HFFc6 (cell line): ENCODE results near the gene CAPN12. TPM values are rescaled to one million over a fixed set of nuclear protein-coding genes. Genes with fewer than 3 reads are reported as not detected.
A peak's percentile ranks its signal among the peaks of the same experiment; 100 is the strongest.

Source experiments
- DNase-seq: peaks from one replicate; pipeline ENCODE4 v3.0.0-alpha.2; 2018
- H3K27ac Mint-ChIP-seq: 2 replicates; pipeline ENCODE4 v1.8.0; 2020; ENCODE audit warnings: mild to moderate bottlenecking, mixed read lengths
- H3K27me3 Mint-ChIP-seq: 2 replicates; pipeline ENCODE4 v1.8.0; 2021; ENCODE audit warnings: mild to moderate bottlenecking, moderate library complexity, mixed read lengths; ENCODE audit not compliant: insufficient read depth
- H3K36me3 Mint-ChIP-seq: 2 replicates; pipeline ENCODE4 v1.8.0; 2021; ENCODE audit warnings: low read depth, mixed read lengths
- H3K4me1 Mint-ChIP-seq: 2 replicates; pipeline ENCODE4 v1.8.0; 2020; ENCODE audit warnings: low read depth, mixed read lengths
- H3K4me3 Mint-ChIP-seq: 2 replicates; pipeline ENCODE4 v1.8.0; 2020; ENCODE audit warnings: mild to moderate bottlenecking, moderate library complexity, mixed read lengths
- H3K9me3 Mint-ChIP-seq: 2 replicates; pipeline ENCODE4 v1.8.0; 2020; ENCODE audit warnings: mild to moderate bottlenecking, mixed read lengths
- total RNA-seq, 6 experiments: library from RNA; stranded (reverse); fragmentation: NEBNext Ultra II Directional; extraction: Animal tissue kit (Norgen Biotek cat#: 25700); gene quantifications; 2 replicates in 1 of 6; 3 replicates in 5 of 6; pipeline ENCODE4 v1.2.3, GENCODE V29; 2021
- TF ChIP-seq, protein P1 (sequence below): fragments of 200-600 bp; sonication (generic); IDR thresholded peaks from 2 replicates; pipeline ENCODE4 v1.5.0; 2021; ENCODE audit warnings: antibody characterized with exemption, mild to moderate bottlenecking

CAPN12 gene
- total RNA-seq, 6 experiments from 2014 or later, result 0.09 to 0.45 (median 0.19) TPM

DNA sequence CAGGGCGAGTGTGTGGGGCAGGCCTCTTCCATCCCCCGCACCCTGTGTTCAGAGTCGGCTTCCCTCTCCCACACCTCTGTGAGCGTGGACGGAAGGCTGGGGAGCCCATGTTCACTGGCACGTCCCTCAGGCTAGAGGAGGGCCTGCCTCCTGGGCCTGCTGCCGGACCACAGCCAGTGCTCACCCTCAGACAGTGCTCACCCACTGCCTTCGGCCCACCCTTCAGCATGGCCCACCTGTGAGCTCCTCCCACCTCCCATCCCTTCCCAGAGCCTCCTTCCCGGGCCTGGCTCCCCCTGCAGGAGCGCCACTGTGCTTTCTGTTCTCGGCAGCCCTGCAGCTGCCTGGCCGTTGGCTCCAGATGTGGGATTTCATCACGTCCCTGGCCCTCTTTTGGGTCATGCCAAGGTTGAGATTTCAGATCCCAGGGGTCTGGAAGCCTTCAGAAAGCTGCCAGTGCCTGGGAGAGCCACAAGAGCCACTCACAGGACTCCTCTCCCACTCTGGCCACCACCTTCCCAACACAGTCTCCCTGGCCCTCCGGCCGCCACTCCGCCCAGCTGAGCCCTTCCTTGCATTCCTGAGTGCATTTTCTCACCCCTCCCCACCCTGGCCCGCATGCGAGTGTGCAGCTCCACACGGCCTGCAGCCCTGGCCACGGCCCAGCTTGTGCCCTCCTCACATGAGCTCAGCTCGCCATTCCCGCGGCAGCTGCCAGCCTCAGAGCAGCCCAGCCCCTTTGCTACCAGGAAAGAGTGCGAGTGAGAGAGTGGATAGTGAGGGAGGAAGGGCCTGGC lies 25.3 kb downstream of the CAPN12 start:
- peak; percentile 32 for DNase-seq
- Mint-ChIP-seq H3K27ac (peak overlapping the region; percentile 45), H3K36me3 (peaks cover 16% of the 10 kb centered on the region), H3K27me3 (peaks cover 35% of the 10 kb centered on the region), H3K4me3 (no peak overlapping the region; the same call in 1 of the 2 replicates), H3K9me3 (peaks cover 6% of the 10 kb centered on the region; the same call in 1 of the 2 replicates), H3K4me1 (0 out of 2 replicates have a peak, but pooled peaks cover 11% of the 10 kb centered on the region)
- TF ChIP-seq, protein P1, sequence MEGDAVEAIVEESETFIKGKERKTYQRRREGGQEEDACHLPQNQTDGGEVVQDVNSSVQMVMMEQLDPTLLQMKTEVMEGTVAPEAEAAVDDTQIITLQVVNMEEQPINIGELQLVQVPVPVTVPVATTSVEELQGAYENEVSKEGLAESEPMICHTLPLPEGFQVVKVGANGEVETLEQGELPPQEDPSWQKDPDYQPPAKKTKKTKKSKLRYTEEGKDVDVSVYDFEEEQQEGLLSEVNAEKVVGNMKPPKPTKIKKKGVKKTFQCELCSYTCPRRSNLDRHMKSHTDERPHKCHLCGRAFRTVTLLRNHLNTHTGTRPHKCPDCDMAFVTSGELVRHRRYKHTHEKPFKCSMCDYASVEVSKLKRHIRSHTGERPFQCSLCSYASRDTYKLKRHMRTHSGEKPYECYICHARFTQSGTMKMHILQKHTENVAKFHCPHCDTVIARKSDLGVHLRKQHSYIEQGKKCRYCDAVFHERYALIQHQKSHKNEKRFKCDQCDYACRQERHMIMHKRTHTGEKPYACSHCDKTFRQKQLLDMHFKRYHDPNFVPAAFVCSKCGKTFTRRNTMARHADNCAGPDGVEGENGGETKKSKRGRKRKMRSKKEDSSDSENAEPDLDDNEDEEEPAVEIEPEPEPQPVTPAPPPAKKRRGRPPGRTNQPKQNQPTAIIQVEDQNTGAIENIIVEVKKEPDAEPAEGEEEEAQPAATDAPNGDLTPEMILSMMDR, result peak; percentile 55; the same call in 1 of the 2 replicates

GRCh38 chr19:38717855-38718254 lies 26.4 kb downstream of the CAPN12 start:
- H3K36me3 Mint-ChIP-seq, result peaks cover 22% of the 10 kb centered on the region

GRCh38 chr19:38717051-38717450 lies 27.2 kb downstream of the CAPN12 start:
- H3K27ac Mint-ChIP-seq, result no peak overlapping the region
- TF ChIP-seq, protein P1, result no peak
- H3K36me3 Mint-ChIP-seq, result peaks cover 23% of the 10 kb centered on the region
- peaks cover 6% of the 10 kb centered on the region; the same call in 1 of the 2 replicates for H3K9me3 Mint-ChIP-seq
- H3K4me3 Mint-ChIP-seq, result no peak overlapping the region
- DNase-seq, result no peak
- H3K4me1 Mint-ChIP-seq, result peaks cover 19% of the 10 kb centered on the region
- H3K27me3 Mint-ChIP-seq, result peaks cover 34% of the 10 kb centered on the region

More at GRCh38 chr19:38717855-38718254, 26.4 kb downstream of the CAPN12 start:
- H3K4me3 Mint-ChIP-seq, result no peak overlapping the region; the same call in 1 of the 2 replicates
- peaks cover 6% of the 10 kb centered on the region; the same call in 1 of the 2 replicates for H3K9me3 Mint-ChIP-seq
- no peak for DNase-seq
- H3K27ac Mint-ChIP-seq, result 0 out of 2 replicates have a peak overlapping the region, but pooled peaks have one; percentile 45
- H3K27me3 Mint-ChIP-seq, result peaks cover 40% of the 10 kb centered on the region
- H3K4me1 Mint-ChIP-seq, result peaks cover 17% of the 10 kb centered on the region
- TF ChIP-seq, protein P1, result no peak

- H3K36me3 Mint-ChIP-seq, result peaks cover 32% of the 10 kb centered on the region
- peaks cover 44% of the 10 kb centered on the region for H3K27me3 Mint-ChIP-seq
- TF ChIP-seq, protein P1, result no peak
- H3K4me1 Mint-ChIP-seq, result peaks cover 34% of the 10 kb centered on the region
- no peak for DNase-seq
- H3K9me3 Mint-ChIP-seq, result peaks cover 11% of the 10 kb centered on the region; the same call in 1 of the 2 replicates
- no peak overlapping the region for H3K4me3 Mint-ChIP-seq
- H3K27ac Mint-ChIP-seq, result no peak overlapping the region
These were observed 28.7 kb downstream of the CAPN12 start for GRCh38 chr19:38715555-38715954.

GRCh38 chr19:38714354-38714778 lies 29.9 kb downstream of the CAPN12 start:
- no peak overlapping the region for H3K27ac Mint-ChIP-seq
- peaks cover 47% of the 10 kb centered on the region for H3K27me3 Mint-ChIP-seq
- TF ChIP-seq, protein P1, result no peak
- H3K4me3 Mint-ChIP-seq, result no peak overlapping the region
- peaks cover 11% of the 10 kb centered on the region; the same call in 1 of the 2 replicates for H3K9me3 Mint-ChIP-seq
- H3K4me1 Mint-ChIP-seq, result peaks cover 41% of the 10 kb centered on the region
- no peak for DNase-seq
- H3K36me3 Mint-ChIP-seq, result peaks cover 37% of the 10 kb centered on the region
